Hematopoietic multipotent progenitor cell treated with erythropoietin and hydrocortisone succinate and interleukin-3 and kit ligand, for 15 days (in vitro differentiated cells): Measurements from ENCODE around the gene SUCLG2.

Experiments
- DNase-seq: peaks from one replicate; pipeline ENCODE4 v3.0.0-alpha.2; 2015; ENCODE audit warnings: low spot score

SUCLG2 gene

DNA sequence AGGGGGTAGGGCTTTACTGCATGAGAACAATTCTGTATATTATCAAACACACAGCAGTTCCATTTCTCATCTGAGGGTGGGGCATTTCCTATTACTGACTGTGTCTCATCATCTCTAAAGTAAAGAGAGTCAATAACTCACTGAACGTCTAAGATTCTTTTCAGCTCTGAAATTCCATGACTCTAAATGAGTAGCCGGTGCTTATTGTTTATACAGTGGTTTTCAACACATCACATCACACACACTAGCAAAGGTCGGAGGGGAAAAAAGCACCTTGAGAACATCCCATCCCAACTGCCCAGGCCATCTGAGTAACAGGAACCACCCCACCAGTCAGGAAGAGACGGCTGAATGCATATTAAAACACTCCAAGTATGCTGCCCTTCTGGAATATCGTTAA, 196.0 kb downstream of the SUCLG2 start:
- DNase-seq = no peak

DNA sequence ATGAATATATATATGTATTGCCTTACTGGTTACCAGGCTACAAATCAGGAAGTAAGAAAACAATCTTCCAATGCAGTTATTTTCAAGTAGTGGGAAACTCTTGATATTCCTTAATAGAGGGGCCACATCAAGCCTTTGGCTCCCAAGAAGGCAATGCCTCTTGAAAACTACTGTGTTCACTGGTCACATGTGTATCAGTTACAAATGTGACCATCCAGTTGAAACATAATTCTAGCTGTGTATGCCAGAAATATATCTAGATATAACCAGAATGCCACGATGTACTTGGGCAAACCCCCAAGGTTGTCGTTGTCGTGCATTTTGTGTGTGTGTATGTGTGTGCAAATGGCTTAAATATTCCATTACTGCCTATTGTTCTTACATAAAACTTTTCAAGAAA, 200.8 kb downstream of the SUCLG2 start:
- DNase-seq = no peak

DNA sequence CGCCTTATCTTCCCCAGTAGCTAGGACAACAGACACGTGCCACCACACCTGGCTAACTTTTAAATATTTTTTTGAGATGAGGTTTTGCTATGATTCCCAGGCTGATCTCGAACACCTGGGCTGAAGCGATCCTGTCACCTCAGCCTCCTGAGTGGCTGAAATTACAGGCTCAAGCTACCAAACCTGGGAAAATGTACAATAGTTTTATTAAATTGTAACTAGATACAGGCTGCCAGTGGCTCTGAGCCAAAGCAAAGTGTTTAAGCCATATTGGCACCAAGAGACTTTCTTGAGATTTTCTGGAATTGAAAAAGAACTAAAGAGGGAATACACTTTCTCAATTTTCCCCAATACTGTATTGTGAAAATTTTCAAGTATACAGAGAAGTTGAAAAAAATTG, 204.3 kb downstream of the SUCLG2 start:
- no peak for DNase-seq

DNA sequence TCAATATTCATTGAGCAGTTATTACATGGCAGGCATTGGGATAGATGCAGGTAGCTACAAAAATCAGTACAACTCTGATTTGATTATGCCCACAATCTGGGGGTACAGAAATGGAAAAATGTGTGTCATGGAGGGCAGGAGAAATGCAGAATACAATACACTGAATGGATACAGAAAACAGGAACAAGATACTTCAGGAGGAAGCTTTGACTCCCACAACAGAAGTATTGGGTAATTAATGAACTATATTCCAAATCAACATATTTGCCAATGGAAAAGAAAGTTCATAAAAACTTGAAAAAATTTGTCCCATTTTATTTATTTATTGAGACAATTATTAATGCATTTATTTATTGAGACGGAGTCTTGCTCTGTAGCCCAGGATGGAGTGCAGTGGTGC, 207.0 kb downstream of the SUCLG2 start:
- no peak for DNase-seq

DNA sequence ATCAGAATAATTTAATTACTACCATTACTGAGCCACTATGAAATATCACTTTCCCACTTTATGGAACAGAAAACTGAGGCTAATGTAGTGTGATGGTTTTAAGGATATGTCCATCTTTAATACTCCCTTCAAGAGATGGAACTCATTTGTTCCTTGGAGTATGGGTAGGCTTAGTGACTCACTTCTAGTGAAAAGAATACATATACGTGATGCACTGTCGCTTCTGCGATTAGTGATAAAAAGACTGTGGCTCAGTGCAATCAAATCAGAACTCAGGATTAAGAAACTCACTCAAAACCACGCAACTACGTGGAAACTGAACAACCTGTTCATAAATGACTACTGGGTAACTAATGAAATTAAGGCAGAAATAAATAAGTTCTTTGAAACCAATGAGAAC, 216.6 kb downstream of the SUCLG2 start:
- no peak for DNase-seq

DNA sequence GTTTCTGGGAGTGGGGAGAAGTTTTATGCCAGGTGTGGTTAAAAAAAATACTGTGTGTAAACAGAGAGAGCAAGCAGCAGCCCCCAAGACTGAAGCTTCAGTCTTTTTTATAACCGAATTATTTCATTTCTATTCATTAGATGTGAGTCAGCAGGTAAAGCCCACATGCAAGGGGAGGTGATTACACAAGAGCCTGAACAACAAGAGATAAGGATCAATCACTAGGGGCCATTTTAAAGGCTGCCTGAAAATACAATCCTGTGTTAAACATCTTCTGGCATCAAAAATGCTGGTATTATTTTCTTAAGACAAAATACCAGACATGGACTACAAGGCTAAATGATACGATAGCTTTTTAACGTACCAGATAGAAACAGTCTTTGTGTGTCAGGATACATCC, 217.3 kb downstream of the SUCLG2 start:
- no peak for DNase-seq

DNA sequence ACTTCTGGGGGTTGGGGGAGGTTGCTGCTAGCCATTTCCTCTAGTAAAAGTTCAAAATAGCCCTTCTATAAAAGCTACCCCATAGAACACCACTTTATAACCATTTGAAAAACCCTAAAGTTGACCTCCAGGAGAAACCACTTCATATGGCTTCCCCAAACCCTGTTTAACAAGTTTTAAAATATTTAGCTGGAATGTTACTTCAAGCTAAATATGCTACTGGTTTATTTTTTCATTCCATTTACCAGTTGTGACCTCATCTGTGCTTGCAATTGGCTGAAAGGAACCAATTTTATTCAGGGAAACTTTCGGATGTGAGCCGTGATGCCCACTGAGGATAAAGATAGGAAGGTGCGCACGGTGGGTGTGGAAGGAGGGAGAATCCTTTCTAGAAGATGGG, 221.3 kb downstream of the SUCLG2 start:
- DNase-seq = no peak

DNA sequence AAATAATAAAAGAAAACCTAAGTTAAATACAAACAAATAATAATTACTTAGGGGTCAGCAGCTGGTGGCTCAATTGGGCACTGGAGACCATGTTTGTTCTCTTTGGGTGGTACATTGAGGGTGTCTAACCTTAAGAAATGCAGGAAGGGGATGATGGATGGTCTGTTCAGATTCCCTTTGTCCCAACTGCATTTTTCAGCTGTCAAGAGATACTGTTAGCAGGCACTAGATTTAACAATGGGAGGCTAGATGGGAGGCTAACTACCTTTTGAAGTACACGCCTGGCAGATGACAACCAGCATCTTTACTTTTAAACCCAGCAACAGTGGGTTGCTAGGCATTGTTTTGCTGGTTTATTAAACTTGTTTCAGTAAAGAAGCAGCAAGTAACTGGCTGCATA, 222.5 kb downstream of the SUCLG2 start:
- no peak for DNase-seq

DNA sequence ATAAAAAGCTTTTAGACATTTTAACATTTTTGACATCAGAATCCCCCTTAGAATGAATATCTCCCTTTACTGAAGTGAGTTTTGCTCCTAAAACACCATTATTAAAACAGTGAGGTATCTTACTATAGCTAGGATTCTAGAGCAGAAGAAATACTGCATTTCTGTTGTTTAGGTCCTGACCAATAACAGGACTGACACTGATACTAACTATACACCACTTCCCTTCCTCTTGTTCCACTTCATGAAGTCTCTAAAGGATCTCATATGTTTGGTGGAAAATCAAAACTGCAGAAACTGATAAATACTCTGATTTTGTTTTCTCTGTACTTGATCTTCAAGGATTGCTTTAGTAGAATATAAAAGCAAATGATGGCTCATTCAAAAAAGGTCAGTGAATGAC, 230.7 kb downstream of the SUCLG2 start:
- DNase-seq = no peak

DNA sequence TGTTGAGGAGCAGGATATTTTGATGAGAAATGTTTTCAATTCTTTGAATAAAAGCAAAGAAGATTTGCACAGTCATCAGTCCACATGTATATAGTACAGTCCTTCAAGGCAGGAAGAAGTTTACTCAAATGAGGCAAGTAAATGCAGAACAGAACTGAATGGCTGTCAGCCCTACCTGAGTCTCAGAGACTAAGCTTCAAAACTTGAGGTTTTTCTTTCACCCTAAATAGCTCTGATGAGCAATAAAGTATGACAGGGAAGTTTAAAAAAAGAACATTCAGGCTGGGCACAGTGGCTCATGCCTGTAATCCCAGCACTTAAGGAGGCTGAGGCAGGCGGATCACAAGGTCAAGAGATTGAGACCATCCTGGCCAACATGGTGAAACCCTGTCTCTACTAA, 232.5 kb downstream of the SUCLG2 start:
- no peak for DNase-seq

DNA sequence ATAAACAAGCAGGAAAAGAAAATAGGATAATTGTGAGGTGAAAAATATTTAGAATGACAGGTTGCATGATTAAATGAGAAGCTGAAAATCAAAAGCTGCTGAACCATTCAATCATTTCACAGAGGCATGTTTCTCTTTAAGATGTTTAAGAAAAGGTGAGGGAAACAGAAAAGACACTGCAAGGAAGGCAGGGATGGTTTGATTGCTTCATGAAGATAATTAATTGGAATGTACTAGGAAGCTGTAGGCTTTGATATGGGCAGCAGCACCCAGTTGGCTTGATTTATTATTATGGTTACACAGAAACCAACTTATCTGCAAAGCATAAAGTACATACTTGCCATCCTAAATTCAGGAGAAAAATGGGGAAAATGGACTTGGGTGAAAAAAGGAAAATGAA, 234.6 kb downstream of the SUCLG2 start:
- no peak for DNase-seq

DNA sequence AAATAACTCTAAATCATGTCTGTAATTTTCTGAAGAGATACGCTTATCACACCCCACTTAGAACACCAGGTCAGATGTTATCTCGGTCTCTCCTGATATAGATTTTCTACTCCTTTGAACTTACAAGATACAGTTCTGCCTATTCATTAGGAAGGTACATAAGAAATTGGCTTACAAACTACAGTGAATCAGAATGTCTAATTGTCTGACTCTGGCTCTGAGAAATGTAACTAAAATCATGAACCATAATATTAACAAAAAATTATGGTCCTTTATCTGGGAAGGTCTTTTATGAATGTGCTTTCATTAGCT, 235.2 kb downstream of the SUCLG2 start:
- DNase-seq = no peak

DNA sequence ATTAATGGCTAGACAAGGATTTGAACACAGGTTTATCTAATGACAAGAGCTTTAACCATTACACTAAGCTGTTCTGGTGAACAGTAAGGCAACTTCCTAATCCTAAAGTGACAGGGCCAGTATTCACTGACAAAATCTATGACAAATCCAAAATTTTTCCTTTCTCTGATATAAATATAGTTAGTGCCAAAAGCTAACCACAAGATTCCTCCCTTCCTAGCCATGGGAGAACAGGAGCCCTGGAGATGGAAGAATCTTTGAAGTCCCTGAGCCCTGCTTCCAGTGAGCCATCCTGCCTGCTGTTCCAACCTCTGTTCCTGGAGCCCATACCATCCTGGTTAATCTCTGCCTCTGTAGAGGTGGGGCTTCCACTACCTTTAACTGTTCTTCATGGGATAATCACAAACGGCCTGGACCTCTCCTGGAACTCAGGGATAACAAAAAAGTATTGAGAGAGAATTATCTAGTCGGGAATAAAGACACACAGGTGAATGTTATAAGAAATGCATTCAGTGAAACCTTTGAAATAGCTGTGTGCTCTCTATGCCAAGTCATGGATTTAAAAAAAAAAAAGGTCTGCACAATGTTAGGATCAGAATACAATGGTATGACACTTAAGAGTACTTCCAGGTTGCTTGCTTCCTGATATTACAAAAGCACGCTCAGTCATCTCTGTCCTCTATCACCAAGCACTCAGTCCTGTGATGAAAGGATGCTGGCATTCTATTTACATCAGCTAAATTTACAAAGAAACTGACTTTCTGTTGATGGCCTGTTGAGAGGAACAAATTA, 235.8 kb downstream of the SUCLG2 start:
- DNase-seq = no peak

DNA sequence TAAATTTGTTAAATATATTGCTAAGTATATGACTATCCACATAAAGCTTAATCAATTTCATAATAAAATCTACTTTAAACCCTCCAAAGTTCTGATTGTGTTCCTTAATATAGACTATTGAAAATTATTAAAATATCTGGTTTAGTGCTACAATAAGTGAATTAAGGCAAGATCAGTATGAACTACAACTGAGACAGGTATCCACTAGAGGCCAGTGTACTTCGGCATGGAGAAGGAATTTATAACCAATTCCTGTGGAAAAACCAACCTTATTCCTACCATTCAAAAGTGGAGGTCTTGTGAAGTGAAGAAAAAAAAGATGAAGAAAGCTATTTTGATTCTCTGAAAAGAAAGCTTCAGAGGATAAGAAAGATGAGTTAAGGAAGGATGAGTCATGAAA, 237.7 kb downstream of the SUCLG2 start:
- DNase-seq = no peak

DNA sequence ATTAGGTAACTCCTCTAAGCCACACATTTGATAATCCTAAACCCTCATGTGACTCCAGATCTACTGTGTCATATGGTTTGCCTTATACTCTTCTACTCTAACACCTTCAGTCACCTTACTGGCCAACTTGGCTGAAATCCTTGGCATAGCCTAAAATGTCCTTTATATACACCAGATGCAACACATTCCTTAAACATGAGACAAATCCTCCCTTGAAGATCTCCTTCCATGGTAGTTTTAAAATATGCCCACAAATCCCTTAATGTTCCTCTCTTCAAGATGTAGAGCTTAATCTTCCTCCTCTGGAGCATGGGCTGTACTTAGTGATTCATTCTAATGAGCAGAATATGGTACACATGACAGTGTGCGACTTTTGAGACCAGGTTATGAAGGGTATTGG, 238.9 kb downstream of the SUCLG2 start:
- no peak for DNase-seq

DNA sequence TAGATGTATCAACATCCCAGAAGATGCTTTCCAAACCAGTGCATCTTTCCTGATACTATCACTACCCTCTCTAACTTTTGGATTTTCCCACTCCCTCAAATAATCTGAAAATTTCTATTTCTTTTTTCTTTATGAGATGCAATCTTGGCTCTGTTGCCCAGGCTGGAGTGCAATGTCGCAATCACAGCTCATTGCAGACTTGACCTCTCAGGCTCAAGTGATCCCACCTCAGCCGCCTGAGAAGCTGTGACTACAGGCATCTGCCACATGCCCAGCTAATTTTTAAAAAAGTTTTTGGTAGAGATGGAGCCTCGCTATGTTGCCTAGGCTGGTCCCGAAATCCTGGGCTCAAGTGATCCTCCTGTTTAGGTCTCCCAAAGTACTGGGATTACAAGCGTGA, 239.7 kb downstream of the SUCLG2 start:
- no peak for DNase-seq

DNA sequence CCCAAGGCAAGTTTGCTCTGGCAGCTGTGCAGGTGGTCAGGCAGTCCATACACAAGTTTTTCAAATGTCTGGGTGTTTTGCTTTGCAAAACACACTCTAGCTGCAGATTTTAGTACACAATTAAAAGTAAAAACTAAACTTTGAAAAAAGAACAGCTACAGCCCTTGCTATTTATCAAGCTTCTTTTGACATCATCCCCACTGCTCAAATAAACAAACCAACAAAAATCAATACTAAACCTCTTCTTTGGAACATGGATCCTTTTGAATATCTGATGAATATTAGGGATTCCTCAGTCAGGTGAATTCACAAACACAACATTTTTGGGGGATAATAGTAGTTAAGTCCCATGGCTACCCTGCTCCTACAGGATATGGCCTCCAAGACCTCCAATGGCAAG, 249.2 kb downstream of the SUCLG2 start:
- no peak for DNase-seq

DNA sequence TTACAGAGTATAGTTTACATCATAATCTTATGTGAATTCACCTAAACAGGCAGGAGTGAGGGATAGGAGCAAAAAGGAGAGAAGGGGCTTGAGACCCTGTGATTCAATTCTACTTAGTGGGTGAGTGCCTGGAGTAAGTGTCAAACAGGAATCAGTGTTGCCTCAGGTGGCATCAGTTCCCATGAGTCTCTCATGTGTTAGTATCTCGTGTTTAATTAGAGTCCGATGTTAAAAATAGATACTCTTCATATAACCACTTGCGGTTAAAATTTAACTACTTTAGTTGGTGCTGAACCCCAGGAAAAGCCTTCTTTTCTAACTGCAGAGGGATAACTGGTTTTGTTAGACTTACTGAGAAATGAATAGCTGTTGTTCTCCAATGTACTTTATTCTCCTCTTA, 251.5 kb downstream of the SUCLG2 start:
- DNase-seq = no peak

DNA sequence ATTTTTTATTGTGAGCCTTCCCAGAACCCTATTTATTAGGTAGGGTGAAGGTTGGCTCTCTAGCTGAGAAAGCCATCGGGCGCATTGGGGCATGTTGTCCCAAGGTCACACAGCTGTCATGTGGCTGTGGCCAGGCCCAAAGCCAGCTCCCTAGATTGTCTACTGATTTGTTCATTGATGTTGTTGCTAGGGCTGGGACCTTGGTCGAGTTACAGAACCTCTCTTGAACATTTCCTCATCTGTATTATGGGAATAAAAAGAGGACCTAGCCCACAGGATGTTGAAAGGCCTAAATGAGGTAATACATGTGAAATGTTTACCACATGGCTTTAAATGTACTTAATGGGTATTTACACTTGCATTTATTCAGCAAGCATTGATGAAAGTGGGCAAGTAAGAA, 252.5 kb downstream of the SUCLG2 start:
- no peak for DNase-seq

DNA sequence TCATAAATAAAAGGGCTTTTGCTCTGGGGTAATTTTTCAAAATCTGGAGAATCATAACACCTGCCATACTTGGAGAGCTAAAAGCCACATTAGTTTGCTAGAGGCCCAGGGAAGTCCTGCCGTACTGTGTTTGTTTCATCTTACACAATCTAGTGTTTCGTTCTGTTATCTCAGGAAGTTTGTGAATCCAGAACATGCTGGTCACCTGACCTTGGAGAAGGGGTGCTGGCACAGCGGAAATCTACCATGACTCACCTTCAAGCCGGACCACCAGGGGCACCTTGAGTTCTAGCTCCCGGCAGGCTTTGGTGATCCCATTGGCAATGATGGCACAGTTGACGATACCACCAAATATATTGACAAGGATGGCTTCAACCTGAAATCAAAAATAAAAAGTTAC, 253.9 kb downstream of the SUCLG2 start:
- no peak for DNase-seq

DNA sequence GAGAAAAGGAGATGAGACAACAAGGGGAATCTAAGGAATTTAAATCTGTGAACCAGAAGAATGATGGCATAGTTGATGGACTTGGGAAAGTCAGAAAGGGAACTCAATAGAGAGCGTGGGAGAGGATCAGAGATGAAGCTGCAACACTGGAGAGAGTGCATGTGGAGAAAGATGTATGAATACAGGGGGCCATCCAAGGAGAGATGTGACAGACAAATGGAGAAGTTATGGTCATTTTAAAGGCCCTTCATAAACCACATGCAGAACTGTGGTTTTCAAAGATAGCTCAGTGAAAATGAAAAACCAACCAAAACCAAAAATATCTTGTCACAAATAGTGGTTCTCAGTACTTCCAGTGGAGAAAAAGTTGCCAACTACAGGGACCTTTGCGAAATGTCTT, 265.2 kb downstream of the SUCLG2 start:
- DNase-seq = no peak

DNA sequence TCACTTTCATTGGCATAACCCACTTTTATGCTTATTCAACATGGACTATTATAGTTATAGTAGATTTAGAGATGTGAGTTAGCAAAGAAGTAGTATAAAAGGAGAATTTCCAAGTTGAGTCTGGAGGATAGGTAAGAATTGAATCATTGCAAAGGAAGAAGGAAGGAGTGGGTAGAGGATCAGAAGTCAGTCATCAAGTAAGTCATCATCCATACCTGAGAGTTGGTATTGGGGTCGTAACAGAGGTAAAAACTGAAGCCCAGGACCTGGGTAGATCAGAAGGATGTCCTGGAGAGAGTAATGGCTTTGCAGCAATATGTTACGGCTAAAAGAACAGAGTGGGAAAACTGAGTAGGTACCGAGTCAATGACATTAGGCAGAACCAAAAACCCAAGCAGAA, 265.7 kb downstream of the SUCLG2 start:
- no peak for DNase-seq

DNA sequence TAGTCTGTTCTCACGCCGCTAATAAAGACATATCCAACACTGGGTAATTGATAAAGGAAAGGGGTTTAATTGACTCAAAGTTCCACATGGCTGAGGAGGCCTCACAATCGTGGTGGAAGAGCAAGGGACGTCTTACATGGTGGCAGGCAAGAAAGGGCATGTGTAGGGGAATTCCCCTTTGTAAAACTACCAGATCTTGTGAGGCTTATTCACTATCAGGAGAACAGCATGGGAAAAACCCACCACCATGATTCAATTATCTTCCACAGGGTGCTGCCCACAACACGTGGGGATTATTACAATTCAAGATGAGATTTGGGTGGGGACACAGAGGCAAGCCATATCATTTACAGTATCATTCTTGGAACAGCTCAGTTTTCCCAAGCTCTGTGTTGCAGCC, 268.0 kb downstream of the SUCLG2 start:
- no peak for DNase-seq

DNA sequence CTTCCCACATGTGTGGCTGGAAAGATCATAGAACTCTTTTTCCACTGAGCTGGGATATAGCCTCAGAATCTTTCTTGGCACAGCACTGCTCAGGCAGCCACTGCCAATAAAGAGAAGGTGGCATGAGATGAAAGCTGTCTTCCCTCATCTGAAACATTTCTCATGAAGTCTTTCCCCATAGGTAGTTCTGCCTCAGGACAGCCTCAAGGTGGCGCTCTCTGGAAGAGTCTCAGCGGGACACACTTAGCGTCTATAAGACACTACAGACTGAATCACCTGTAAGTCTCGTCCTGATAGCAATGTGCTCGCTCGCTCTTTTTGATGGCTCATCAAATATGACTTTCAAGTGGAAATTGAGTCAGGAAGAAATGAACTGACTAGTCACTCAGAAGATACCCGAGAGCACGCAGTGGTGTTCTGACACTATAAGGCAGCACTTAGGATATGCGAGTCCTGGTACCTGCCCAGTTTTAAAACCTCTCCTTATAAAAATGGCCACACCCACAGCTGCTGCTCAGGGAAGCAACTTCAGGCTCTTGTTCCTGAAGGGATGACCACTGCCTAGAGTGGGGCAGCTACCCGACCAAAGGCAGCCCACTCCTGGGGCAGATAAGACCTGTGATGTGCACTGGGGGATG, 269.5 kb downstream of the SUCLG2 start:
- DNase-seq = peak; percentile 10
